ENCODE results near the gene ZNF493.

The ZNF493 gene

GRCh38 chr19:21463449-21464105 lies 66.6 kb downstream of the ZNF493 start:
- no peak for DNase-seq

- no peak for DNase-seq
Measured at GRCh38 chr19:21466627-21467026, 69.7 kb downstream of the ZNF493 start.

GRCh38 chr19:21468791-21469190 lies 71.9 kb downstream of the ZNF493 start:
- DNase-seq, result no peak

GRCh38 chr19:21472507-21472906 lies 75.6 kb downstream of the ZNF493 start:
- no peak for DNase-seq

- DNase-seq, result peak in 1 of 2 donors; percentile 47
Measured at GRCh38 chr19:21474671-21475181, 77.8 kb downstream of the ZNF493 start.

Measured in bone marrow (tissue), 2 donors.